Activated naive CD4-positive, alpha-beta T cell treated with anti-CD3 and anti-CD28 coated beads, Interleukin-2, amount 50 U/mL, for 16 hours (primary cell): ENCODE measurements around the gene STK32B.
"Not testable (repeated sequence)": the region's sequence is repeated elsewhere in the genome, so short reads cannot be mapped to it uniquely, and the experiment has no call there.

Experiments used
- DNase-seq: peaks from one replicate; pipeline ENCODE4 v3.0.0-alpha.2; 2020

STK32B gene

GRCh38 chr4:5212255-5213013 is 161.2 kb downstream of the STK32B start:
- DNase-seq: no peak

- no peak for DNase-seq
Observed at GRCh38 chr4:5213087-5213595, 161.9 kb downstream of the STK32B start.

GRCh38 chr4:5215321-5215720 is 164.0 kb downstream of the STK32B start:
- no peak for DNase-seq

GRCh38 chr4:5217421-5217820 is 166.1 kb downstream of the STK32B start:
- no peak for DNase-seq

GRCh38 chr4:5218376-5219069 is 167.2 kb downstream of the STK32B start:
- DNase-seq: no peak

- DNase-seq: no peak
Observed at GRCh38 chr4:5220028-5220427, 168.7 kb downstream of the STK32B start.

GRCh38 chr4:5222047-5222446 is 170.8 kb downstream of the STK32B start:
- DNase-seq: no peak

GRCh38 chr4:5222951-5223350 is 171.7 kb downstream of the STK32B start:
- no peak for DNase-seq

GRCh38 chr4:5224340-5224739 is 173.1 kb downstream of the STK32B start:
- no peak for DNase-seq

- no peak for DNase-seq
Observed at GRCh38 chr4:5232549-5232948, 181.3 kb downstream of the STK32B start.

GRCh38 chr4:5237086-5237660 is 185.9 kb downstream of the STK32B start:
- no peak for DNase-seq

- DNase-seq: no peak
Observed at GRCh38 chr4:5238173-5238572, 186.9 kb downstream of the STK32B start.

GRCh38 chr4:5247061-5247460 is 195.8 kb downstream of the STK32B start:
- not testable (repeated sequence) for DNase-seq

- no peak for DNase-seq
Observed at GRCh38 chr4:5247735-5248134, 196.5 kb downstream of the STK32B start.

- no peak for DNase-seq
Observed at GRCh38 chr4:5249727-5250126, 198.4 kb downstream of the STK32B start.

- not testable (repeated sequence) for DNase-seq
Observed at GRCh38 chr4:5250536-5250935, 199.3 kb downstream of the STK32B start.

GRCh38 chr4:5256421-5256820 is 205.1 kb downstream of the STK32B start:
- no peak for DNase-seq

GRCh38 chr4:5257086-5257485 is 205.8 kb downstream of the STK32B start:
- DNase-seq: no peak

GRCh38 chr4:5259471-5259870 is 208.2 kb downstream of the STK32B start:
- DNase-seq: no peak

GRCh38 chr4:5260121-5260520 is 208.8 kb downstream of the STK32B start:
- DNase-seq: no peak

GRCh38 chr4:5261866-5262265 is 210.6 kb downstream of the STK32B start:
- DNase-seq: no peak

GRCh38 chr4:5266991-5267390 is 215.7 kb downstream of the STK32B start:
- no peak for DNase-seq

GRCh38 chr4:5267408-5267807 is 216.1 kb downstream of the STK32B start:
- no peak for DNase-seq

- no peak for DNase-seq
Observed at GRCh38 chr4:5276475-5277075, 225.3 kb downstream of the STK32B start.
